Tibial nerve (tissue), 4 donors: ENCODE results near the gene KRT14. TPM values are rescaled to one million over a fixed set of nuclear protein-coding genes. Genes with fewer than 3 reads are reported as not detected.
A peak's percentile ranks its signal among the peaks of the same experiment; 100 is the strongest.

ENCODE experiments used
- DNase-seq, 2 donors: peaks; one replicate each; pipeline ENCODE4 v3.0.0-alpha.2; 2019; ENCODE audit warnings: low spot score in 2 of 2
- H3K27ac ChIP-seq, 4 donors: fragments of 200-600 bp; sonication (generic) in 3 of 4; one replicate each; pipeline ENCODE4 v1.5.1; 2017 to 2019; ENCODE audit warnings: mild to moderate bottlenecking in 1 of 4
- H3K27me3 ChIP-seq, 2 donors: fragments of 200-600 bp; sonication (generic) in 1 of 2; one replicate each; pipeline versions ENCODE4 v1.5.1 to v1.6.0; 2017 to 2019
- H3K36me3 ChIP-seq, 3 donors: fragments of 200-600 bp; sonication (generic); one replicate each; pipeline ENCODE4 v1.5.1; 2018 to 2019
- H3K4me1 ChIP-seq, 4 donors: fragments of 200-600 bp; sonication (generic) in 3 of 4; one replicate each; pipeline ENCODE4 v1.5.1; 2017 to 2019
- H3K4me3 ChIP-seq, 4 donors: fragments of 200-600 bp; sonication (generic) in 3 of 4; one replicate each; pipeline ENCODE4 v1.5.1; 2017 to 2019; ENCODE audit warnings: mild to moderate bottlenecking in 1 of 4, moderate library complexity in 1 of 4
- H3K9me3 ChIP-seq, 4 donors: fragments of 200-600 bp; sonication (generic) in 3 of 4; one replicate each; pipeline ENCODE4 v1.5.1; 2017 to 2019
- CTCF ChIP-seq, 5 experiments: fragments of 200-600 bp in 3 of 5; fragments of 450-650 bp in 2 of 5; sonication (generic) in 3 of 5; IDR thresholded peaks; one replicate each; pipeline ENCODE4 v1.5.1; 2016 to 2019; ENCODE audit warnings: antibody characterized with exemption in 5 of 5, mild to moderate bottlenecking in 3 of 5, moderate library complexity in 2 of 5
- EP300 ChIP-seq, 2 donors: sonication (generic); formaldehyde crosslinking; IDR thresholded peaks; one replicate each; pipeline ENCODE4 v1.6.1; 2017; ENCODE audit warnings: antibody characterized with exemption in 2 of 2, mild to moderate bottlenecking in 1 of 2
- POLR2A ChIP-seq, 2 donors: fragments of 450-650 bp; IDR thresholded peaks; one replicate each; pipeline ENCODE4 v1.6.1; 2017; ENCODE audit warnings: antibody characterized with exemption in 2 of 2, mild to moderate bottlenecking in 2 of 2, moderate library complexity in 2 of 2
- WGBS, 2 donors: methylation state at CpG; one replicate each; pipeline ENCODE4 v1.1.5; 2018; 5-methylcytosine and 5-hydroxymethylcytosine counted together
- total RNA-seq, 4 donors: library from RNA; depleted of rRNA; stranded (reverse); fragments of >200 nt; gene quantifications; one replicate each; pipeline ENCODE4 v1.1.0, GENCODE V29; 2016

Gene KRT14
- total RNA-seq = 10 to 100 TPM in 3 of 4 donors, 1 to 10 TPM in 1; 8.4 to 57.8 (median 34.0) TPM

GRCh38 chr17:41586863-41587495 lies at the start of gene KRT14:
TSS of gene KRT14 (minus strand) at chr17:41586895. CDS start at chr17:41586834, 61 bp downstream.
- H3K27ac ChIP-seq = no peak within 1 kb of the TSS
- no peaks in the 10 kb centered on the region for H3K9me3 ChIP-seq
- whole genome bisulfite sequencing, 2 donors = 74 to 81% methylated on average over 13 to 15 of the region's 15 CpGs
- DNase-seq = no peak
- TF ChIP-seq EP300 (IDR thresholded peaks at IDR 0.05) (no peak), CTCF (IDR thresholded peaks at IDR 0.05) (no peak), POLR2A (IDR thresholded peaks at IDR 0.05) (no peak)
- peaks cover 0 to 8% (median 0%) of the 10 kb centered on the region in 4 donors for H3K4me1 ChIP-seq
- no peaks in the 10 kb centered on the region for H3K27me3 ChIP-seq
- no peaks in the 10 kb centered on the region for H3K36me3 ChIP-seq
- H3K4me3 ChIP-seq = no peak within 1 kb of the TSS

- WGBS, 2 donors = 40 to 49% methylated on average over 19 to 23 of the region's 28 CpGs
- no peaks in the 10 kb centered on the region for H3K27me3 ChIP-seq
- TF ChIP-seq EP300 (IDR thresholded peaks at IDR 0.05) (no peak), CTCF (IDR thresholded peaks at IDR 0.05) (no peak), POLR2A (IDR thresholded peaks at IDR 0.05) (no peak)
- H3K27ac ChIP-seq = peak overlapping the region; percentile 27 to 64 (median 48)
- H3K4me1 ChIP-seq = peaks cover 0 to 19% (median 12%) of the 10 kb centered on the region in 4 donors
- no peak overlapping the region for H3K4me3 ChIP-seq
- no peaks in the 10 kb centered on the region for H3K36me3 ChIP-seq
- peak; percentile 38 to 43 for DNase-seq
- no peaks in the 10 kb centered on the region for H3K9me3 ChIP-seq
These were observed 48.7 kb upstream of the KRT14 start for GRCh38 chr17:41635121-41636097.

GRCh38 chr17:41634639-41635038 lies 47.9 kb upstream of the KRT14 start:
- no peak overlapping the region for H3K4me3 ChIP-seq
- TF ChIP-seq EP300 (IDR thresholded peaks at IDR 0.05) = no peak
- no peak for TF ChIP-seq CTCF (IDR thresholded peaks at IDR 0.05)
- TF ChIP-seq POLR2A (IDR thresholded peaks at IDR 0.05) = no peak
- 54 to 59% methylated on average over 7 of the region's 7 CpGs for WGBS, 2 donors
- no peaks in the 10 kb centered on the region for H3K36me3 ChIP-seq
- H3K4me1 ChIP-seq = peaks cover 0 to 19% (median 12%) of the 10 kb centered on the region in 4 donors
- DNase-seq = no peak
- H3K27ac ChIP-seq = peak overlapping the region; percentile 22 to 64 (median 48)
- no peaks in the 10 kb centered on the region for H3K27me3 ChIP-seq
- H3K9me3 ChIP-seq = no peaks in the 10 kb centered on the region

GRCh38 chr17:41633556-41634199 lies 47.0 kb upstream of the KRT14 start:
- Histone ChIP-seq H3K27me3 (no peaks in the 10 kb centered on the region), H3K27ac (peak overlapping the region in 1 of 4 donors; percentile 50), H3K9me3 (no peaks in the 10 kb centered on the region), H3K36me3 (no peaks in the 10 kb centered on the region), H3K4me3 (no peak overlapping the region), H3K4me1 (peaks cover 0 to 19% (median 12%) of the 10 kb centered on the region in 4 donors)
- WGBS, 2 donors = 85 to 88% methylated on average over 9 to 14 of the region's 14 CpGs
- no peak for DNase-seq
- no peak for TF ChIP-seq CTCF (IDR thresholded peaks at IDR 0.05)
- no peak for TF ChIP-seq POLR2A (IDR thresholded peaks at IDR 0.05)
- TF ChIP-seq EP300 (IDR thresholded peaks at IDR 0.05) = no peak
